T1000 (cell line): ENCODE results near the gene PPP1R3F.

ENCODE experiments used
- DNase-seq: peaks from one replicate; lab custom pipeline; 2025; ENCODE audit warnings: mixed read lengths; lab: John Stamatoyannopoulos, UW

The PPP1R3F gene

GRCh38 chrX:49269767-49270248, at the start of gene PPP1R3F:
Gene PPP1R3F, plus strand, starts transcription at chrX:49269793. Its CDS starts 77 bp downstream, at chrX:49269870.
- no peak for DNase-seq

GRCh38 chrX:49220100-49220499, 49.5 kb upstream of the PPP1R3F start:
- DNase-seq, result no peak

DNA sequence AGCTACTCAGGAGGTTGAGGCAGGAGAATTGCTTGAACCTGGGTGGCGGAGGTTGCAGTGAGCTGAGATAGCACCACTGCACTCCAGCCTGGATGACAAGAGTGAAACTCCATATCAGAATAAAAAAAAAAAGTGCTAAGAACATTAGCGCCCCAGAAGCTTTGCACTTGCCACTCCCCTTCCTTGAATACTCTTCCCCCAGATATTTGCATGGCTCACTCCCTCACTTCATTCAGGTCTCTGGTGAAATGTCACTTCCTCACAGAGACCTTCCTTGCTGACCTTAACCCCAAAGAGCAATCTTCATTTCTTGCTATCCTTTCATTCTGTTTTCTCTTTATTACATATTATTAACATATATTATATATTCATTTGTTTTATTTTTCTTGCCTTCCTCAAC, 47.7 kb upstream of the PPP1R3F start:
- no peak for DNase-seq

DNA sequence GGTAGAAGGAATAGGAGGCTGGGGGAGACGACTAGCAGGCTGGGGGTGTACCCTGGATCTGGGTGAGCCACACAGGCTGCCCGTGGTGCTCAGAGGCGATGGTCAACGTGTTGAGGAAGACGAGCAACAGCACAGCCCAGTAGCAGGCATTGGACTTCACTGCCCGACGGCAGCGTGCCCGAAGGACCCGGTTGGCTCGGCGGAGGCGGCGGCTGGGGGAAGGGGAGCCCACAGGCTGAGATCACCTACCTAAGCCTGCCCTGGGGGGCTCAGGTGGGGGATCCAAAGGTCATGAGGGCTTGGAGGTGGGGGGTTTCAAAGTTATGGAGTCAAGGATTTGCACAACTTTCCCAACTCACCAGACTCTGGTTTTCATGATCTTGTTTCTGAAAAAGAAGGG, 43.7 kb upstream of the PPP1R3F start:
- DNase-seq, result no peak

DNA sequence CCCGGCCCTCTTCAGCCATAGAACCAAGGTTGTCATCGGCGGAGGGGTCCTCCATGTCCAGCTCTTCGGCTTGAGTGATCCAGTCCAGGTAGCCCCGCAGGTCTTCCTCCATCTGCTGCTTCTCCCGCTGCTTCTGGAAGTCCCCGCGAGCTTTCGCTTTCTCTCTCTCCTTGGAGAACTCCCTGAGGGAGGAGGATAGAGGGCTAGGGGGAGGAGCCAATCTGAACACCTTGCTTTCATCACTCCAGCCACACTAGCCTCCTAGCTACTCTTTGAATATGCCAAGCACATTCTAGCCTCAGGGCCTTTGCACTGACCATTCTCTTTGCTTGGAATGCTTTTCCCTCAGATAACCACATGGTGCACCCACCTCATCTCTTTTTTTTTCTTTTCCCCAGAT, 42.6 kb upstream of the PPP1R3F start:
- no peak for DNase-seq

- DNase-seq, result no peak
These were observed 41.9 kb upstream of the PPP1R3F start for GRCh38 chrX:49227726-49228125.

DNA sequence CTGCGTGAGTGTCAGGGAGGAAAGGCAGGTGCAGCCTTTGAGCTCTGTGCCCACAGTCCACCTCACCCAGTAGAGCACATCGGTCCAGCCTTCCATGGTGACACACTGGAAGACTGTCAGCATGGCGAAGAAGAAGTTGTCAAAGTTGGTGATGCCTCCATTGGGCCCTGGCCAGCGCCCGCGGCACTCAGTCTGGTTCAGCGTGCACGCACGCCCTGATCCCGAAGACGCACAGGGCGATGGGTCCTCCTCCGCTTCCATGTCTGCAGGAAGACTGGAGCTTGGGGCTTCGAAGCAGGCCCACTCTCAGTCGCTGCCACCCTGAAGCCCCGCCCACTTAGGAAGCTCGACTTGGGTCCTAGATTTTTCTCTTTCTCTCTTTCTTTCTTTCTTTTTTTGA, 41.4 kb upstream of the PPP1R3F start:
- no peak for DNase-seq

GRCh38 chrX:49230500-49231232, 38.9 kb upstream of the PPP1R3F start:
- no peak for DNase-seq

DNA sequence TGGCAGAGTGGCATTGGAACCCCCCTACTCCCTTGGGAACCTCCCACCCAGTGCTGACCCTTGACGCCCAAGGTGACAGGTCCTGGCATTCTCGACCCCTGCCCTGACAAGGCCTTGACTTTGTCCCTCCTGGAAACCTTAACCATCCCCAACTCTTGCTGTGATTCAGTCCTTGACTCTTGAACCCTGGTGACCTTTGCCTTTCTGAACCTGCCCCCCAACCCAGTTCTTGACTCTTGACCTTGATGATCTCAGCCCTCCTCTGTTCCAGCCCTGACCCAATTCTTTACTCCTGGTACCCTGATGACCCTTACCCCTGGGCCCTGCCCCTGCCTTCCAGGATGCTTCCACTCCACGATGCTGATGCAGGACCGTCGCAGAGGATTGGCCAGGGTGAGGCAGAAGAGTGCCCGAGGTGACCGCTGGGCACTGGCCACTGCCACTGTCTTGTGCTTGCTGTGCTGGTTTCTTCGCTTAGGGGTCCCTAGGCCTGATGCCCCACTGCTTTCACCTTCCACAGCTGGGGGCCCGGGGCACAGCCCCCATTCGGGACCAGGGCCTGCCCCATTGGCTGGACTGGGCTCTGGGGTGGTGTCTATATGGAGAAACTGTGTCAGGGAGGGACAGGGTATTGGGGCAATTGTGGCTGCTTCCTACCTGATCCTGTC, 38.1 kb upstream of the PPP1R3F start:
- no peak for DNase-seq

- no peak for DNase-seq
These were observed 37.1 kb upstream of the PPP1R3F start for GRCh38 chrX:49232525-49232924.

DNA sequence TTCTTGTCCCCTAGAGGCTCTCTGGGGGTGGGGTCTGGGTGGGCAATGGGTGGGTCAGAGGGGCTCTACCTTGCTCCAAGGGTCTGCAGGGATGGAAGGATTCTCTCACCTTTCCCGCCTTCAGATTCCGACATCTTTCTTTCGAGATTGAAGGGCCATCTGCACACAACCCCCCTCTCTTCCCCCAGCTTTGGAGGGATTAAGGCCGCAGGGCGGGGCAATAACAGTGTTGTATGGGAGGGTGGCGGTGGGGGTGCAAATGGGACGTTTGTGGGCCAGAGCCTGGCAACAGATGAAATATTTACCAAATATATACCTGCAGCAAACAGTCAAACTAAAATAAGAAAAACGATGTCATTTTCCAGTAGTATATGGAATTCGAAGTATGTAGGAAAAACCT, 36.4 kb upstream of the PPP1R3F start, which contains the start of gene CACNA1F:
Gene CACNA1F, minus strand, starts transcription at position 165 of the 400 bp plus-strand sequence. Its CDS starts 31 bp downstream, at position 134.
- DNase-seq, result no peak

DNA sequence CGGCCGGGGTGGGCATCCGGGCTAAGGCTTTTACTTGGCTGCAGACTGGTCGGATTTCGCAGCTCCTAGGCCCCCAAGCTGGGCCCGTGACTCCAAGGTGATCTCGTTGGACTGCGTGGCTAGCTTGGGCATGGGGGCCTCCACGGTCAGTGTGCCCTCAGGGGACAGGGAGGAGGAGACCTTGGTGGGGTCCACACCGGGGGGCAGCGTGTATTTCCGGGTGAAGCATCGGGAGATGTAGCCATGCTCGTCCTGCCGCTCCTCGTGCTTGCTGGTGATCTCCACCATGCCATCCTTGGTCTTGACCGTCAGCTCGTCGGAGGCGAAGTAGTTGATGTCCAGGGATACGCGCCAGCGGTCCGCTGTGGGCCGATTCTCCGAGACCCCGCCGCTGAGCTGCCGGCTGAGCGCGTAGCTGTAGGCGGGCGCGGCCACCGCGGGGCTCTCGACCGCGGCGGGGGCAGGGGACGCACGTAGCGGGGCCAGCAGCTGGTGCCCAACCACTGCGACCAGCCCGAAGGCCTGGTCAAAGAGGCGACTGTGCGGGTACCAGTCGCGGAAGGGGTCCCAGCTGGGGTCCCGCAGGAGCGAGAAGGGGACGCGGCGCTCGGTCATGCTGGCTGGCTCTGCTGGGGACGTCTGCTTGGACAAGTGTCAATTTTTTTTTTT, 35.6 kb upstream of the PPP1R3F start:
- no peak for DNase-seq

DNA sequence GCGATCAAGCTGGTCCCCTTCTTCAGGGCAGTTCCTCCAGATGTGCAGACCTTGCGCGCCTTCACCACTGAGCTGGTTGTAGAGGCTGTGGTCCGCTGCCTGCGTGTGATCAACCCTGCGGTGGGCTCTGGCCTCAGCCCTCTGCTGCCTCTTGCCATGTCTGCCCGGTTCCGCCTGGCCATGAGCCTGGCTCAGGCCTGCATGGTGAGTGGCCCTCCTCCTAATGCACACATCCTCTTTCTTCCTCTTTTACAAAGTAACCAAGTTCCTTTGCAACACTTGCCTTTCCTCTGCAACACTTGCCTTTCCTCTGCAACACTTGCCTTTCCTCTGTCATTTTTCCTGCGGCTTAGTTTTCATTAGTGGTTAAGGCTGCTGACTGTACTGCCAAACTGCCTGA, 32.5 kb upstream of the PPP1R3F start:
- DNase-seq, result no peak

- DNase-seq, result no peak
These were observed 30.9 kb upstream of the PPP1R3F start for GRCh38 chrX:49238735-49239134.

DNA sequence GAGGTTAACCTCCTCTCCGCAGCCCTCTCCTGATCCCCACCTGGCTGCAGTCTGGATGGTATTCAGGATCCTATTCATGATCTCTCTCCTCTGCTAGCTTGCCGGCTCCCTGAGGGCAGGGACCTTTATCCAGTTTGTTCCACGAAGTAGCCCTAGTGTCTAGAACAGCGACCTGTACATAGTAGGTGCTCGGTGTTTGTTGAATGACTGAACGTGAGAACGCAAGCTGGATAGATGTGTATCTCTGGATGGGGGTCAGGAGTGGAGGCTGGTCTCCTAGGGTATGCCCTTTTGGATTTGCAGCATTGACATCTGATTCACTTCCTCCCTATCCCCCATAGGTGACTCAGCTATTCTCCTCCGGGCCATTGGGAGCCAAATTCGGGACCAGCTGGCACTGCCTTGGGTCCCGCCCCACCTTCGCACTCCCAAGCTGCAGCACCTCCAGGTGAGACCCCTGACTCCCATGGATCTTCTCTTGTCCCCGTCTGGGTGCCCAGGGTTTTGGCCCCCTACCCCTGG, 27.0 kb upstream of the PPP1R3F start:
- no peak for DNase-seq

GRCh38 chrX:49243166-49243565, 26.4 kb upstream of the PPP1R3F start:
- no peak for DNase-seq

DNA sequence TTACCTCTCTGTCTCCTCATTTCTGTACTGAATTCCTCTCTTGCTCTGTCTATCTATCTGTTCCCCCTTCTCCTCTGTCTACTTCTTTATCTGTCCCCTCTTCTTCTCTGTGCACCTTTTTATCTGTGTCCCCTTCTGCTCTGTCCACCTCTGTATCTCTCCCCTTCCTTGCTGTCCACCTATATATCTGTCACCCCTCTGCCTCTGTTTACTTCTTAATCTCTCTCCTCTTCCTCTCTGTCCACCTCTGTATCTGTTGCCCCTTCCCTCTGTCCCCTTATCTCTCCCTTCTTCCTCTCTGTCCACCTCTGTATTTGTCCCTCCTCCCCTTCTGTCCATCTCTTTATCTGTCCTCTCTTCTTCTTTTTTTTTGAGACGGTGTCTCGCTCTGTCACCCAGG, 25.4 kb upstream of the PPP1R3F start:
- no peak for DNase-seq

- no peak for DNase-seq
These were observed 23.1 kb upstream of the PPP1R3F start for GRCh38 chrX:49246541-49246940.

DNA sequence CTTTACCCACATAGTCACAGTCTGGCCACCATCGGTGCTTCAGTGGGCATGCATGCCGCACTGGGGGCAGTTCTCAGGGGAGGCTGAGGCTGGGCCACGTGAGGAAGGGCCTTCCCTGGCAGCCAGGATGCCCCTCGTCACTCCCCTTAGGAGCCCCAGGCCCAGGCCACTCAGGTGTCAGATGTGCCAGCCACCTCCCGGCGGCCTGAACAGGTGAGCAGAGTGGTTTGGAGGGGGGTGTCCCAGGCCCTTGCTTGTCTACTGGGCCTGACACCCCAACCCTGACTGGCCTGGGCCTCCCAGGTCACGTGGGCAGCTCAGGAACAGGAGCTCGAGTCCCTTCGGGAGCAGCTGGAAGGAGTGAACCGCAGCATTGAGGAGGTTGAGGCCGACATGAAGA, 22.2 kb upstream of the PPP1R3F start:
- DNase-seq, result no peak

DNA sequence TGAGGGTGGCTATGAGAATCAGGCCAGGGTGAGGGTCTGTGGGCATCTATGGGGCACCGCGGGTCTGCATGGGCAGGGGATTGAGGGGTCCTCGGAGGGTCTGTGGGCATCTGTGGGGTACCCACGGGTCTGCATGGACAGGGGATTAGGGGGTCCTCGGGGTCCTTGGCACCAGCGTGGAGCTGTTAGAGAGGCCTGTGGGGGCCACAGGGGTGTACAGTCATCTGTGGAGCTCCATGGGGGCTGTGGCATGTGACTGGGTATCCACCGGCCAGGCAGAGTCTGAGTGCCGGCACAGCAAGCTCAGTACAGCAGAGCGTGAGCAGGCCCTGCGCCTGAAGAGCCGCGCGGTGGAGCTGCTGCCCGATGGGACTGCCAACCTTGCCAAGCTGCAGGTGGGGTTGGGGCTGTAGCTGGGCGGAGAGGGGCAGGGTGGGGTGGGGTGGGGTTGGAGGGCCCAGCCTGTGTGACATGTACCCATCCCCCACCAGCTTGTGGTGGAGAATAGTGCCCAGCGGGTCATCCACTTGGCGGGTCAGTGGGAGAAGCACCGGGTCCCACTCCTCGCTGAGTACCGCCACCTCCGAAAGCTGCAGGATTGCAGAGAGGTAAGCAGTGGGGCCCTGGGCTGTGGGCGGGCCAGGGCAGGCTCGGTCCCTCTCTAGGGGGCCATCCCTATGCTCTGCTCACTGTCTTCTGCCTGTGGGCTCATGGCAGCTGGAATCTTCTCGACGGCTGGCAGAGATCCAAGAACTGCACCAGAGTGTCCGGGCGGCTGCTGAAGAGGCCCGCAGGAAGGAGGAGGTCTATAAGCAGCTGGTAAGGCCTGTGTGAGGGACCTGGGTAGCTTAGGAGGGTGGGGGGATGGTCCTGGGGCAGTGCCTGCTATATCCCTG, 21.4 kb upstream of the PPP1R3F start:
- no peak for DNase-seq

GRCh38 chrX:49249071-49249470, 20.5 kb upstream of the PPP1R3F start:
- DNase-seq, result no peak

DNA sequence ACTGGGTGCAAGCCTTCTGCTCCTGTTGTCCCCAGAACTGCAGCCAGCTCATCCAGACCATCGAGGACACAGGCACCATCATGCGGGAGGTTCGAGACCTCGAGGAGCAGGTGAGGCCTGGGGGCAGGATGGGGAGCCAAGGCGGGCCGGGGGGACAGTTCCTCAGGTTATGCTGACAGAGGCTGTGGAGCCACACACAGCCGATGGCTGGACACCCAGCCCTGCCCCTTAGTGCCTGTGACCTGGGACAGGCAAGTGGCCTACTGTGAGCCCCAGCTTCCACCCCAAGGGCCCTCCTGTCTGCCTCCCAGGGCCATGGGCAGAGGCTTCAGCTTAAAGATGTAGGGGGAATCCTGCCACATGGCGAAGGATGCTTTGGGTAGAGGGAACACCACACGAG, 20.0 kb upstream of the PPP1R3F start:
- DNase-seq, result no peak
